Spleen (tissue), 11 donors: ENCODE results near the gene RAB11FIP4. TPM values are rescaled to one million over a fixed set of nuclear protein-coding genes. Genes with fewer than 3 reads are reported as not detected.

ENCODE experiments used
- DNase-seq: peaks from one replicate; pipeline ENCODE4 v3.0.0-alpha.2; 2020
- H3K27ac ChIP-seq, 8 donors: fragments of 200-600 bp; sonication (generic) in 7 of 8; 1 replicate in 4 of 8; 2 replicates in 4 of 8; pipeline versions ENCODE4 v1.5.0 to v1.8.0; 2016 to 2021; ENCODE audit warnings: inconsistent platforms in 4 of 8, mild to moderate bottlenecking in 4 of 8, moderate library complexity in 1 of 8
- H3K27me3 ChIP-seq, 7 donors: fragments of 200-600 bp; sonication (generic) in 6 of 7; replicated peaks in 1 of 7; 1 replicate in 4 of 7; 2 replicates in 3 of 7; pipeline versions ENCODE4 v1.5.0 to v1.8.0; 2016 to 2021; ENCODE audit warnings: inconsistent platforms in 3 of 7, mild to moderate bottlenecking in 1 of 7
- H3K36me3 ChIP-seq, 6 donors: fragments of 200-600 bp; sonication (generic) in 5 of 6; 1 replicate in 4 of 6; 2 replicates in 2 of 6; pipeline versions ENCODE4 v1.5.0 to v1.8.0; 2016 to 2021; ENCODE audit warnings: inconsistent platforms in 2 of 6
- H3K4me1 ChIP-seq, 6 donors: fragments of 200-600 bp; sonication (generic) in 5 of 6; 1 replicate in 3 of 6; 2 replicates in 3 of 6; pipeline versions ENCODE4 v1.5.0 to v1.8.0; 2016 to 2021; ENCODE audit warnings: inconsistent platforms in 3 of 6
- H3K4me3 ChIP-seq, 8 donors: fragments of 200-600 bp; sonication (generic) in 7 of 8; 1 replicate in 4 of 8; 2 replicates in 4 of 8; pipeline versions ENCODE4 v1.5.0 to v1.8.0; 2016 to 2021; ENCODE audit warnings: inconsistent platforms in 4 of 8, mild to moderate bottlenecking in 4 of 8, moderate library complexity in 2 of 8
- H3K9me3 ChIP-seq, 8 donors: fragments of 200-600 bp; sonication (generic) in 7 of 8; 1 replicate in 4 of 8; 2 replicates in 4 of 8; pipeline versions ENCODE4 v1.5.0 to v1.8.0; 2016 to 2021; ENCODE audit warnings: inconsistent platforms in 4 of 8
- CTCF ChIP-seq, 11 experiments: fragments of 200-600 bp in 7 of 11; fragments of 450-650 bp in 4 of 11; sonication (generic) in 4 of 11; IDR thresholded peaks in 8 of 11; conservative IDR thresholded peaks in 3 of 11; 1 replicate in 7 of 11; 2 replicates in 4 of 11; pipeline versions ENCODE4 v1.4.0 to v1.8.0; 2016 to 2021; ENCODE audit warnings: antibody characterized with exemption in 11 of 11, inconsistent platforms in 4 of 11, mild to moderate bottlenecking in 1 of 11
- POLR2A ChIP-seq, 3 donors: fragments of 450-650 bp; IDR thresholded peaks; one replicate each; pipeline ENCODE4 v1.5.1; 2017; ENCODE audit warnings: antibody characterized with exemption in 3 of 3, mild to moderate bottlenecking in 1 of 3
- POLR2AphosphoS5 ChIP-seq, 3 donors: sonication (generic); formaldehyde crosslinking; IDR thresholded peaks; one replicate each; pipeline ENCODE4 v1.5.1; 2017; ENCODE audit warnings: antibody characterized with exemption in 3 of 3
- WGBS, 5 donors: extraction: QIAGEN DNeasy Blood & Tissue Kit in 3 of 5; methylation state at CpG; one replicate each; pipeline versions ENCODE4 v1.1.5 to v1.1.7; 2013 to 2018; 5-methylcytosine and 5-hydroxymethylcytosine counted together
- intact Hi-C: fragments of 100-400 bp; cut with DNase I; formaldehyde crosslinking; loops from one replicate; pipeline ENCODE4 v1.15.0; 2023; ENCODE audit warnings: low total_unique reads
- polyA plus RNA-seq, 3 donors: library from polyadenylated mRNA; stranded (reverse); fragments of 200-250 nt; gene quantifications; one replicate each; pipeline ENCODE4 v1.2.1, GENCODE V29; 2013
- total RNA-seq, 7 donors: library from RNA; depleted of rRNA in 3 of 7; stranded (reverse); fragments of >200 nt in 3 of 7; fragmentation: NEBNext Ultra II Directional in 4 of 7; extraction: Animal tissue kit (Norgen Biotek cat#: 25700) in 4 of 7; gene quantifications; one replicate each; pipeline versions ENCODE4 v1.1.0 to v1.2.1, GENCODE V29; 2016 to 2021
- donor health status: healthy with polysubstance abuse.
- donor health status: DM: no; HTN: no; CAD: no; lungs with moderate emphysema.
- donor health status: DM: no; HTN: no; CAD: no.
- donor health status: Bipolar disorder and iron deficiency.
- donor health status: healthy.
- donor health status: DM: no; HTN: no; CAD: no.
- donor health status: DM: yes; HTN: yes; CAD: no.

RAB11FIP4 gene
- total and polyA plus RNA-seq, 10 donors, result 5.5 to 25.2 (median 20.9) TPM

- intact Hi-C loops, result no loop called here
- Histone ChIP-seq H3K4me3 (no peak overlapping the region), H3K9me3 (no peaks in the 10 kb centered on the region), H3K27ac (no peak overlapping the region), H3K4me1 (peaks cover 0 to 15% (median 12%) of the 10 kb centered on the region in 6 donors), H3K36me3 (no peaks in the 10 kb centered on the region), H3K27me3 (peaks cover 0 to 71% (median 0%) of the 10 kb centered on the region in 7 donors)
- no peak for TF ChIP-seq POLR2AphosphoS5 (IDR thresholded peaks at IDR 0.05)
- TF ChIP-seq CTCF (IDR thresholded peaks at IDR 0.05 in 8 of 11, conservative IDR thresholded peaks at IDR 0.05 in 3 of 11), result no peak
- no peak for TF ChIP-seq POLR2A (IDR thresholded peaks at IDR 0.05)
- peak; percentile 38 for DNase-seq
- 59 to 71% (median 65%) methylated on average over 12 of the region's 12 CpGs for WGBS, 5 donors
These were observed 39.8 kb downstream of the RAB11FIP4 start for GRCh38 chr17:31431098-31431851.

DNA sequence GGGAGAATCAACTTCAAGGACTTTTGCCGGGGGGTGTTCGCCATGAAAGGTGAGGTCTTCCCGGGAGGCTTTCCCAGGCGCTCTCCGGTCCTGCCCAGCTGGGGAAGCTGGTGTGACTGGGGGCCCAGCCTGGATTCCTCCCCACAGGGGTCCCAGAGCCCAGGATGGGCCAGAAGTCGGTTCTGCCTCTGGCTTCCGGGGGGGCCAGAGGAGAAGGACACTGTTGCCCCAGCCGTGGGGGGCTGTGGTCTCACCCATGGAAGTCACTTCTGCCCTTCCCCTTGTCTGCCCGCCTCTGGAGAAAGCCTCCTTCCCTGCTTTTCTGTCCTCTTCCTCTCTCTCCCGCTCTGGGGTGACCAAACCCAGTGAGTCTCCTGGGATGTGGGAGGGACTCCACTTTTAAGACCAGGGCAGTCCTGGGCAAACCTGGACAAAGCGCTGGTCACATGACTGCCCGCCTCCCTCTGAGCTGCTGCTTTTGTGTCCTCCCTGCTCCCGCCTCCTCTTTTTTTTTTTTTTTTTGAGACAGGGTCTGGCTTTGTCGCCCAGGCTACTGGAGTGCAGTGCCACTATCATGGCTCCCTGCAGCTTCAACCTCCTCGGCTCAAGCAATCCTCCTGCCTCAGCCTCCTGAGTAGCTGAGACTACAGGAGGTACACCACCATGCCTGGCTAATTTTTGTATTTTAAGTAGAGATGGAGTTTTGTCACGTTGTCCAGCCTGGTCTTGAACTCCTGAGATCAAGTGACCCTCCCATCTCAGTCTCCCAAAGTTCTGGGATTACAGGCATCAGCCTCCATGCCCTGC lies 40.6 kb downstream of the RAB11FIP4 start:
- no peaks in the 10 kb centered on the region for H3K36me3 ChIP-seq
- TF ChIP-seq POLR2AphosphoS5 (IDR thresholded peaks at IDR 0.05) (no peak), CTCF (IDR thresholded peaks at IDR 0.05 in 8 of 11, conservative IDR thresholded peaks at IDR 0.05 in 3 of 11) (no peak), POLR2A (IDR thresholded peaks at IDR 0.05) (no peak)
- peaks cover under 1 to 16% (median 13%) of the 10 kb centered on the region in 6 donors for H3K4me1 ChIP-seq
- intact Hi-C loops, result no loop called here
- 75 to 87% (median 76%) methylated on average over 16 of the region's 16 CpGs for WGBS, 5 donors
- H3K27me3 ChIP-seq, result peaks cover 0 to 69% (median 0%) of the 10 kb centered on the region in 7 donors
- H3K27ac ChIP-seq, result no peak overlapping the region
- H3K9me3 ChIP-seq, result no peaks in the 10 kb centered on the region
- no peak overlapping the region for H3K4me3 ChIP-seq
- peak; percentile 50 for DNase-seq

DNA sequence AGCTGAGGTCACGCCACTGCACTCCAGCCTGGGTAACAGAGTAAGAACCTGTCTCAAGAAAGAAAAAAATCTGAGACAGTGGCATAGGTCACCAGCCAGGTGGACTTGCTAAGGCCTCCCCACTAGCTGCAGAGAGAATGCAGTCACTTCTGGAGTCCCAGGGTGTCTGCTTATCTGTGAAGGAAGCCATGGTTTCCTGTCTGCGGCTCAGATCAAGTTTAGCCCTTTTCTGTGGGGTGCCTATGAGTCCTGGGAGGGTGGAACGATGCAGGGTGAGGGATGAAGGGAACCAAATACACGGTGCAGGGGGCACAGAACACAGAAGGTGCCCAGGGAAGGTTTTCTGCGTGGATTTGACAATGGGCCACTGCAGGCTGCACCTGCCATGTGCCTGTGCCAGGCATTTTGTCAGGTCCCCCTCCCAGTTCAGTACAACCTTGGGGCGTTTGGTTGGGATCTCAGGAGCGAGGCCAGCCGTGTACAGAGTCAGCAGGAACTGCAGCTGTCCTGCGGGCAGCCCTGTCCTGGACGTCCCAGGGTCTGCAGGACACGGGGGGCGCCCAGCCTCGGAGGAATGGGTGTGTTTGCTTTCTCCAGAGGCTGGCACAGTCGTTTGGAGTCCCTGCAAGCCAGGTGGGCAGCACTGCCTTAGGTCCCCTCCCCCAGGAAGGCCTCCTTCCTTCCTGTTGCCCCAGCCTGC lies 41.8 kb downstream of the RAB11FIP4 start:
- Histone ChIP-seq H3K4me1 (peaks cover 5 to 22% (median 19%) of the 10 kb centered on the region in 6 donors), H3K9me3 (no peaks in the 10 kb centered on the region), H3K4me3 (no peak overlapping the region), H3K36me3 (no peaks in the 10 kb centered on the region), H3K27me3 (peaks cover 0 to 68% (median 0%) of the 10 kb centered on the region in 7 donors), H3K27ac (no peak overlapping the region)
- intact Hi-C loops, result no loop called here
- DNase-seq, result peak; percentile 30
- no peak for TF ChIP-seq POLR2A (IDR thresholded peaks at IDR 0.05)
- TF ChIP-seq POLR2AphosphoS5 (IDR thresholded peaks at IDR 0.05), result no peak
- no peak for TF ChIP-seq CTCF (IDR thresholded peaks at IDR 0.05 in 8 of 11, conservative IDR thresholded peaks at IDR 0.05 in 3 of 11)
- WGBS, 5 donors, result 14 to 25% (median 20%) methylated on average over 8 to 14 of the region's 14 CpGs
